Keratinocyte (primary cell): Measurements from ENCODE around the gene TSPOAP1. TPM values are rescaled to one million over a fixed set of nuclear protein-coding genes. Genes with fewer than 3 reads are reported as not detected.
A peak's percentile ranks its signal among the peaks of the same experiment; 100 is the strongest.

ENCODE experiments used
- DNase-seq: peaks from one replicate; pipeline ENCODE4 v3.0.0-alpha.2; 2011; ENCODE audit warnings: low read depth, missing footprints, low spot score
- FAIRE-seq: peaks from 2 replicates; lab custom pipeline; 2011; peaks lifted over from hg19 to GRCh38; lab: Jason Lieb, UNC
- H2AFZ ChIP-seq: 2 replicates; pipeline ENCODE4 v1.6.0; 2012; ENCODE audit warnings: low read length, control low read depth, inconsistent platforms; ENCODE audit not compliant: control insufficient read depth
- H3K27ac ChIP-seq: 2 replicates; pipeline ENCODE4 v1.5.1; 2011; ENCODE audit warnings: low read length; ENCODE audit not compliant: control insufficient read depth, insufficient read depth
- H3K27me3 ChIP-seq: 3 replicates; pipeline ENCODE4 v1.6.0; 2011; ENCODE audit warnings: low read length; ENCODE audit not compliant: control insufficient read depth, insufficient read depth; ENCODE audit errors: extremely low read depth
- H3K36me3 ChIP-seq, 2 experiments: 2 replicates in 1 of 2; 3 replicates in 1 of 2; pipeline ENCODE4 v1.5.1; 2011; ENCODE audit warnings: low read length in 2 of 2, mild to moderate bottlenecking in 1 of 2; ENCODE audit not compliant: control insufficient read depth in 2 of 2, insufficient read depth in 2 of 2; ENCODE audit errors: extremely low read depth in 1 of 2
- H3K4me1 ChIP-seq: 3 replicates; pipeline ENCODE4 v1.5.1; 2011; ENCODE audit warnings: low read length; ENCODE audit not compliant: control insufficient read depth, insufficient read depth; ENCODE audit errors: extremely low read depth
- H3K4me2 ChIP-seq: 3 replicates; pipeline ENCODE4 v1.6.0; 2011; ENCODE audit warnings: low read depth, low read length; ENCODE audit not compliant: control insufficient read depth, insufficient read depth; ENCODE audit errors: extremely low read depth
- H3K4me3 ChIP-seq, 3 experiments: fragments of 200-600 bp in 1 of 3; sonication (generic) in 1 of 3; 2 replicates in 2 of 3; 3 replicates in 1 of 3; pipeline ENCODE4 v1.5.1; 2011 to 2016; ENCODE audit warnings: low read length in 3 of 3, mild to moderate bottlenecking in 3 of 3, control low read depth in 2 of 3, inconsistent platforms in 1 of 3, low read depth in 1 of 3, mixed read lengths in 1 of 3, mixed run types in 1 of 3, moderate library complexity in 1 of 3; ENCODE audit not compliant: control insufficient read depth in 2 of 3, insufficient read depth in 2 of 3; ENCODE audit errors: extremely low read depth in 1 of 3
- H3K79me2 ChIP-seq: 2 replicates; pipeline ENCODE4 v1.6.0; 2012; ENCODE audit warnings: low read length; ENCODE audit not compliant: control insufficient read depth, insufficient read depth
- H3K9ac ChIP-seq: 3 replicates; pipeline ENCODE4 v1.6.0; 2011; ENCODE audit warnings: low read length; ENCODE audit not compliant: control insufficient read depth, insufficient read depth; ENCODE audit errors: extremely low read depth
- H3K9me1 ChIP-seq: 3 replicates; pipeline ENCODE4 v1.6.0; 2011; ENCODE audit warnings: low read length; ENCODE audit not compliant: control insufficient read depth, insufficient read depth; ENCODE audit errors: extremely low read depth
- H3K9me3 ChIP-seq: 2 replicates; pipeline ENCODE4 v1.5.1; 2012; ENCODE audit warnings: low read depth, low read length; ENCODE audit not compliant: control insufficient read depth
- H4K20me1 ChIP-seq: 3 replicates; pipeline ENCODE4 v1.6.0; 2011; ENCODE audit warnings: low read length; ENCODE audit not compliant: control insufficient read depth, insufficient read depth; ENCODE audit errors: extremely low read depth
- CTCF ChIP-seq, 3 experiments: IDR thresholded peaks in 1 of 3; conservative IDR thresholded peaks in 1 of 3; optimal IDR thresholded peaks in 1 of 3; 2 replicates in 2 of 3; 3 replicates in 1 of 3; pipeline versions ENCODE3 to v1.5.1; 2011; ENCODE audit warnings: low read length in 3 of 3, mild to moderate bottlenecking in 3 of 3, moderate library complexity in 2 of 3, control low read depth in 1 of 3, inconsistent platforms in 1 of 3; ENCODE audit not compliant: insufficient read depth in 2 of 3; ENCODE audit errors: extremely low read depth in 1 of 3
- EZH2 ChIP-seq: IDR thresholded peaks from one replicate; pipeline ENCODE4 v1.6.1; 2012; ENCODE audit warnings: inconsistent platforms, mild to moderate bottlenecking, low read length, moderate library complexity
- dilution Hi-C: fragments of 300-500 bp; cut with MboI; formaldehyde crosslinking; loops from one replicate; pipeline ENCODE4 v1.7.0; 2020; ENCODE audit warnings: low sequenced_read_pairs; ENCODE audit not compliant: extremely low pct_ligation_motif_present
- polyA plus RNA-seq, 5 experiments: library from polyadenylated mRNA; depleted of rRNA in 3 of 5; stranded (reverse) in 3 of 5; stranded (forward) in 1 of 5; unstranded in 1 of 5; fragments of >200 nt; gene quantifications; 1 replicate in 1 of 5; 2 replicates in 3 of 5; 3 replicates in 1 of 5; pipeline versions ENCODE4 v1.2.1 to v1.2.3, GENCODE V29; 2011 to 2012; ENCODE audit warnings: missing spikeins in 2 of 5, low read depth in 1 of 5, low replicate concordance in 1 of 5

The TSPOAP1 gene
- polyA plus RNA-seq, 1 donor (not counting 4 experiments of a cell fraction or from before 2014, with no cell fraction given): 0.04 TPM

- Histone ChIP-seq H4K20me1 (peaks cover 7% of the 10 kb centered on the region), H3K9me3 (no peaks in the 10 kb centered on the region), H3K9me1 (peaks cover 2% of the 10 kb centered on the region), H3K4me2 (no peak overlapping the region), H2AFZ (no peak overlapping the region), H3K4me3 (no peak overlapping the region), H3K9ac (no peak overlapping the region), H3K36me3 (peaks cover 4 to 5% of the 10 kb centered on the region in 2 experiments), H3K27ac (no peak overlapping the region), H3K27me3 (no peaks in the 10 kb centered on the region), H3K79me2 (peaks cover 60% of the 10 kb centered on the region), H3K4me1 (peaks cover 15% of the 10 kb centered on the region)
- TF ChIP-seq CTCF (optimal IDR thresholded peaks at IDR 0.05 in 1 of 3, IDR thresholded peaks at IDR 0.05 in 1 of 3, conservative IDR thresholded peaks at IDR 0.05 in 1 of 3; ENCODE audit: extremely low read depth in 1 of 3, insufficient read depth in 2 of 3, low read length in 3 of 3) (no peak), EZH2 (no peak)
- DNase-seq (no peak), FAIRE-seq (peak; percentile 87)
- dilution Hi-C loops: no loop called here
Measured at GRCh38 chr17:58377093-58377601, 48.6 kb upstream of the TSPOAP1 start.

DNA sequence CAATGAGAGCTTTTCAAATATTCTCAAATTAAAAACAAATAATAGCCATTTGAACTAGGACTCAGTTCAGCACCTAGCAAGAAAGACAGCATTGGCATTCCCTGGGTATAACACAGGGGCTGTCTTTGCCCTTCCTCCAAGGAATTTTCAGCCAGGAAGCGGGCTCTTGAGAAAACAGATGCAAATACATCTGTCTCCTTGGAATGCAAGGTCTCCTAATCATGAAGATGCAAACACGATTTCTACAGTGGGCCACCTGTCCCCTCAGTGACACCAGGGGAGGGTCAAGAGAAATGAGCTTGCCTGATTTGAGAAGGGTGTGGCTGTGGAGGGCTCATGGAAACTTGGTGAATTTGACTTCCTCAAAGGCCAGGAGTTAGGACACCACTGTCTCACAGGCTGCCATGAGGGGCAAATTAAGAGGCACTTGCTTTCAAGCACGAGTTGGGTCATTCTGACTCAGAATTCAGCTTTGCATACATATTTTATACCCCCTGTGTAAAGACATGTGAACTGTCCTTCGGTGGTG is 47.9 kb upstream of the TSPOAP1 start:
- no peak overlapping the region for H2AFZ ChIP-seq
- peaks cover 56% of the 10 kb centered on the region for H3K79me2 ChIP-seq
- FAIRE-seq (no peak), DNase-seq (no peak)
- dilution Hi-C loops: no loop called here
- no peak overlapping the region for H3K9ac ChIP-seq
- H3K27me3 ChIP-seq: no peaks in the 10 kb centered on the region
- TF ChIP-seq EZH2 (no peak), CTCF (optimal IDR thresholded peaks at IDR 0.05 in 1 of 3, IDR thresholded peaks at IDR 0.05 in 1 of 3, conservative IDR thresholded peaks at IDR 0.05 in 1 of 3; ENCODE audit: extremely low read depth in 1 of 3, insufficient read depth in 2 of 3, low read length in 3 of 3) (no peak)
- no peak overlapping the region for H3K4me3 ChIP-seq
- H4K20me1 ChIP-seq: peaks cover 7% of the 10 kb centered on the region
- H3K4me2 ChIP-seq: no peak overlapping the region
- peaks cover 2% of the 10 kb centered on the region for H3K9me1 ChIP-seq
- H3K36me3 ChIP-seq: peaks cover 4 to 6% of the 10 kb centered on the region in 2 experiments
- peaks cover 15% of the 10 kb centered on the region for H3K4me1 ChIP-seq
- no peak overlapping the region for H3K27ac ChIP-seq
- no peaks in the 10 kb centered on the region for H3K9me3 ChIP-seq
